Thoracic aorta endothelial cell (primary cell): ENCODE measurements around the gene PRICKLE3. TPM values are rescaled to one million over a fixed set of nuclear protein-coding genes. Genes with fewer than 3 reads are reported as not detected.

Source experiments
- small RNA-seq: library from RNA; depleted of rRNA; stranded (forward); fragments of <200 nt; gene quantifications from one replicate; pipeline ENCODE3, GENCODE V24; 2012
- total RNA-seq: library from RNA; depleted of rRNA; stranded (reverse); fragments of >200 nt; gene quantifications from 2 replicates; pipeline ENCODE4 v1.2.3, GENCODE V29; 2012

PRICKLE3 gene
- 4.8 and 7.5 TPM in 2 replicates for total RNA-seq

GRCh38 chrX:49186125-49187027 is at the start of gene PRICKLE3:
TSS of gene PRICKLE3 (minus strand) at chrX:49186373. CDS start at chrX:49186297, 76 bp downstream.

GRCh38 chrX:49233176-49233575 is 47.0 kb upstream of the PRICKLE3 start, which contains the start of gene CACNA1F:
TSS of gene CACNA1F (minus strand) at chrX:49233340. CDS start at chrX:49233309, 31 bp downstream.

GRCh38 chrX:49199906-49200771 is 14.0 kb upstream of the PRICKLE3 start, which contains the start of gene SYP:
TSS of gene SYP (minus strand) at chrX:49200193. CDS start at chrX:49200186, 7 bp downstream.

GRCh38 chrX:49171752-49172279 is 14.4 kb downstream of the PRICKLE3 start, which contains the start of gene PLP2:
TSS of gene PLP2 (plus strand) at chrX:49171898. CDS start at chrX:49172001, 103 bp downstream.

GRCh38 chrX:49162620-49163019 is 23.6 kb downstream of the PRICKLE3 start, which contains the start of gene MAGIX:
TSS of gene MAGIX (plus strand) at chrX:49162758. CDS start at chrX:49162890, 132 bp downstream.

Small RNA genes lying within 50 kb of the gene (small RNA-seq; reads per million reads assigned to genes)
- gene RN7SL262P = not detected

Other genes starting within 250 kb of the PRICKLE3 start
- 25.0 and 27.6 TPM in 2 replicates for gene OTUD5, start 228.8 kb downstream of the PRICKLE3 start, total RNA-seq
- gene KCND1, start 214.5 kb downstream of the PRICKLE3 start, total RNA-seq = 0.13 and 0.36 TPM in 2 replicates
- gene GRIPAP1, start 184.1 kb downstream of the PRICKLE3 start, total RNA-seq = 17.4 and 21.1 TPM in 2 replicates
- 25.9 and 36.5 TPM in 2 replicates for gene TFE3, start 143.0 kb downstream of the PRICKLE3 start, total RNA-seq
- gene CCDC120, start 127.4 kb downstream of the PRICKLE3 start, total RNA-seq = 1.1 and 1.2 TPM in 2 replicates
- 7.8 and 12.3 TPM in 2 replicates for gene PRAF2, start 112.4 kb downstream of the PRICKLE3 start, total RNA-seq
- gene WDR45, start 106.5 kb downstream of the PRICKLE3 start, total RNA-seq = 25.5 and 25.7 TPM in 2 replicates
- gene GPKOW, start 62.6 kb downstream of the PRICKLE3 start, total RNA-seq = 17.8 and 19.5 TPM in 2 replicates
- gene MAGIX, start 23.6 kb downstream of the PRICKLE3 start, total RNA-seq = 0.36 and 0.40 TPM in 2 replicates
- 56.9 and 83.6 TPM in 2 replicates for gene PLP2, start 14.5 kb downstream of the PRICKLE3 start, total RNA-seq
- 0.13 and 0.36 TPM in 2 replicates for gene SYP, start 13.8 kb upstream of the PRICKLE3 start, total RNA-seq
- gene CACNA1F, start 47.0 kb upstream of the PRICKLE3 start, total RNA-seq = not detected in 2 replicates
- gene CCDC22, start 49.1 kb upstream of the PRICKLE3 start, total RNA-seq = 12.0 and 14.7 TPM in 2 replicates
- not detected in 2 replicates for gene FOXP3, start 78.3 kb upstream of the PRICKLE3 start, total RNA-seq
- gene PPP1R3F, start 83.4 kb upstream of the PRICKLE3 start, total RNA-seq = 0.93 and 1.9 TPM in 2 replicates
- not detected in 2 replicates for gene GAGE10, start 117.3 kb upstream of the PRICKLE3 start, total RNA-seq
- gene GAGE12J, start 135.7 kb upstream of the PRICKLE3 start, total RNA-seq = not detected in 2 replicates
- gene GAGE13, start 145.2 kb upstream of the PRICKLE3 start, total RNA-seq = not detected in 2 replicates